ENCODE results near the gene CABCOCO1.

The CABCOCO1 gene

GRCh38 chr10:61757525-61758397 lies 95.0 kb downstream of the CABCOCO1 start:
- DNase-seq, result no peak

GRCh38 chr10:61758433-61758832 lies 95.7 kb downstream of the CABCOCO1 start:
- DNase-seq, result no peak

GRCh38 chr10:61759751-61760150 lies 97.0 kb downstream of the CABCOCO1 start:
- no peak for DNase-seq

- DNase-seq, result no peak
These were observed 98.5 kb downstream of the CABCOCO1 start for GRCh38 chr10:61760943-61761824.

- peak; percentile 43 for DNase-seq
These were observed 99.1 kb downstream of the CABCOCO1 start for GRCh38 chr10:61761825-61762217.

- no peak for DNase-seq
These were observed 101.0 kb downstream of the CABCOCO1 start for GRCh38 chr10:61763778-61764177.

GRCh38 chr10:61764486-61764885 lies 101.8 kb downstream of the CABCOCO1 start:
- DNase-seq, result no peak

GRCh38 chr10:61765176-61766087 lies 102.7 kb downstream of the CABCOCO1 start:
- DNase-seq, result no peak

GRCh38 chr10:61766927-61767326 lies 104.2 kb downstream of the CABCOCO1 start:
- no peak for DNase-seq

- no peak for DNase-seq
These were observed 111.3 kb downstream of the CABCOCO1 start for GRCh38 chr10:61774031-61774430.

- no peak for DNase-seq
These were observed 112.4 kb downstream of the CABCOCO1 start for GRCh38 chr10:61775111-61775510.

- no peak for DNase-seq
These were observed 114.0 kb downstream of the CABCOCO1 start for GRCh38 chr10:61776615-61777266.

- DNase-seq, result no peak
These were observed 115.4 kb downstream of the CABCOCO1 start for GRCh38 chr10:61778137-61778536.

- DNase-seq, result no peak
These were observed 116.5 kb downstream of the CABCOCO1 start for GRCh38 chr10:61779276-61779675.

GRCh38 chr10:61779950-61780659 lies 117.4 kb downstream of the CABCOCO1 start:
- no peak for DNase-seq

GRCh38 chr10:61780732-61781131 lies 118.0 kb downstream of the CABCOCO1 start:
- no peak for DNase-seq

- no peak for DNase-seq
These were observed 119.3 kb downstream of the CABCOCO1 start for GRCh38 chr10:61781969-61782403.

GRCh38 chr10:61784354-61785133 lies 121.8 kb downstream of the CABCOCO1 start:
- DNase-seq, result no peak

- no peak for DNase-seq
These were observed 122.9 kb downstream of the CABCOCO1 start for GRCh38 chr10:61785473-61786105.

GRCh38 chr10:61786728-61787127 lies 124.0 kb downstream of the CABCOCO1 start:
- DNase-seq, result no peak

Data from NCI-H1105 (cell line).